Stimulated activated CD4-positive, alpha-beta T cell treated with anti-CD3 and anti-CD28 coated beads, Interleukin-12 subunit alpha, Interleukin-12 subunit beta, amount 100 ng/mL, for 4 hours (primary cell): ENCODE measurements around the gene SERINC4.
"Not testable (repeated sequence)": the region's sequence is repeated elsewhere in the genome, so short reads cannot be mapped to it uniquely, and the experiment has no call there.

Experiments used
- DNase-seq: peaks from one replicate; pipeline ENCODE4 v3.0.0-alpha.2; 2020

SERINC4 gene

GRCh38 chr15:43799945-43800285 lies at the start of gene SERINC4:
TSS of gene SERINC4 (minus strand) at chr15:43800220. CDS start at chr15:43799986, 234 bp downstream.
- no peak for DNase-seq

GRCh38 chr15:43845421-43845820 lies 45.4 kb upstream of the SERINC4 start:
- no peak for DNase-seq

GRCh38 chr15:43832485-43832884 lies 32.5 kb upstream of the SERINC4 start:
- DNase-seq, result not testable (repeated sequence)

- DNase-seq, result not testable (repeated sequence)
These were observed 31.6 kb upstream of the SERINC4 start for GRCh38 chr15:43831519-43832052.

- not testable (repeated sequence) for DNase-seq
These were observed 30.8 kb upstream of the SERINC4 start for GRCh38 chr15:43830691-43831275.

GRCh38 chr15:43829951-43830540 lies 30.0 kb upstream of the SERINC4 start:
- not testable (repeated sequence) for DNase-seq

- no peak for DNase-seq
These were observed 28.1 kb upstream of the SERINC4 start for GRCh38 chr15:43828061-43828657.

- DNase-seq, result peak; percentile 68
These were observed 26.7 kb upstream of the SERINC4 start, which contains the start of gene WDR76 for GRCh38 chr15:43826508-43827341. TSS of gene WDR76 (plus strand) at chr15:43827002. CDS start at chr15:43827033, 31 bp downstream.

- DNase-seq, result no peak
These were observed 26.0 kb upstream of the SERINC4 start for GRCh38 chr15:43826029-43826507.

GRCh38 chr15:43825305-43825704 lies 25.3 kb upstream of the SERINC4 start:
- DNase-seq, result not testable (repeated sequence)

- DNase-seq, result peak; percentile 85
These were observed 24.6 kb upstream of the SERINC4 start, which contains the start of gene MFAP1 for GRCh38 chr15:43824302-43825246. TSS of gene MFAP1 (minus strand) at chr15:43824690. CDS start at chr15:43824569, 121 bp downstream.

GRCh38 chr15:43821505-43821904 lies 21.5 kb upstream of the SERINC4 start:
- DNase-seq, result no peak

- not testable (repeated sequence) for DNase-seq
These were observed 15.0 kb upstream of the SERINC4 start for GRCh38 chr15:43815064-43815463.

- DNase-seq, result no peak
These were observed 9.1 kb upstream of the SERINC4 start for GRCh38 chr15:43808960-43809678.

GRCh38 chr15:43808435-43808950 lies 8.5 kb upstream of the SERINC4 start:
- no peak for DNase-seq

GRCh38 chr15:43802676-43803075 lies 2.7 kb upstream of the SERINC4 start:
- DNase-seq, result not testable (repeated sequence)

- DNase-seq, result peak; percentile 89
These were observed 494 bp upstream of the SERINC4 start, which contains the start of gene HYPK for GRCh38 chr15:43800286-43801141. TSS of gene HYPK (plus strand) at chr15:43800599. CDS start at chr15:43800623, 24 bp downstream.

GRCh38 chr15:43799209-43799944 lies 643 bp downstream of the SERINC4 start:
- no peak for DNase-seq

- no peak for DNase-seq
These were observed 3.5 kb downstream of the SERINC4 start for GRCh38 chr15:43796566-43796965.
